ENCODE measurements around the gene SLC12A7.
"Not testable (repeated sequence)": the region's sequence is repeated elsewhere in the genome, so short reads cannot be mapped to it uniquely, and the experiment has no call there.

The SLC12A7 gene

GRCh38 chr5:1034986-1035385 is 76.9 kb downstream of the SLC12A7 start:
- no peak for DNase-seq (ENCODE audit: low spot score)

GRCh38 chr5:1034421-1034905 is 77.4 kb downstream of the SLC12A7 start:
- no peak for DNase-seq (ENCODE audit: low spot score)

GRCh38 chr5:1033606-1034420 is 78.0 kb downstream of the SLC12A7 start:
- no peak for DNase-seq (ENCODE audit: low spot score)

GRCh38 chr5:1033178-1033577 is 78.7 kb downstream of the SLC12A7 start:
- no peak for DNase-seq (ENCODE audit: low spot score)

GRCh38 chr5:1032551-1033027 is 79.3 kb downstream of the SLC12A7 start:
- no peak for DNase-seq (ENCODE audit: low spot score)

GRCh38 chr5:1032011-1032410 is 79.9 kb downstream of the SLC12A7 start:
- DNase-seq (ENCODE audit: low spot score) = no peak

- DNase-seq (ENCODE audit: low spot score) = no peak
Measured at GRCh38 chr5:1031306-1031959, 80.4 kb downstream of the SLC12A7 start.

GRCh38 chr5:1030801-1031271 is 81.0 kb downstream of the SLC12A7 start:
- DNase-seq (ENCODE audit: low spot score) = no peak

- DNase-seq (ENCODE audit: low spot score) = no peak
Measured at GRCh38 chr5:1029945-1030625, 81.8 kb downstream of the SLC12A7 start.

GRCh38 chr5:1029282-1029944 is 82.5 kb downstream of the SLC12A7 start:
- no peak for DNase-seq (ENCODE audit: low spot score)

GRCh38 chr5:1028481-1029281 is 83.2 kb downstream of the SLC12A7 start:
- no peak for DNase-seq (ENCODE audit: low spot score)

GRCh38 chr5:1027631-1028441 is 84.0 kb downstream of the SLC12A7 start:
- no peak for DNase-seq (ENCODE audit: low spot score)

- DNase-seq (ENCODE audit: low spot score) = no peak
Measured at GRCh38 chr5:1026700-1027621, 84.9 kb downstream of the SLC12A7 start.

- DNase-seq (ENCODE audit: low spot score) = not testable (repeated sequence)
Measured at GRCh38 chr5:1021969-1022336, 89.9 kb downstream of the SLC12A7 start.

GRCh38 chr5:1021136-1021968 is 90.5 kb downstream of the SLC12A7 start:
- DNase-seq (ENCODE audit: low spot score) = no peak

GRCh38 chr5:1020452-1020961 is 91.4 kb downstream of the SLC12A7 start:
- no peak for DNase-seq (ENCODE audit: low spot score)

GRCh38 chr5:1019001-1019905 is 92.6 kb downstream of the SLC12A7 start:
- DNase-seq (ENCODE audit: low spot score) = no peak
